GM12875 (cell line): ENCODE data around the gene SPEF2.

Experiments used
- H3K4me3 ChIP-seq: one replicate; pipeline ENCODE4 v1.5.1; 2011; ENCODE audit warnings: low read depth, low read length, control low read depth
- TF ChIP-seq, protein P1 (sequence below): IDR thresholded peaks from 2 replicates; pipeline ENCODE4 v1.5.1; 2011; ENCODE audit warnings: low read depth, mild to moderate bottlenecking, control low read depth, inconsistent platforms, low read length, moderate library complexity, borderline replicate concordance; ENCODE audit not compliant: insufficient read depth

Gene SPEF2

DNA sequence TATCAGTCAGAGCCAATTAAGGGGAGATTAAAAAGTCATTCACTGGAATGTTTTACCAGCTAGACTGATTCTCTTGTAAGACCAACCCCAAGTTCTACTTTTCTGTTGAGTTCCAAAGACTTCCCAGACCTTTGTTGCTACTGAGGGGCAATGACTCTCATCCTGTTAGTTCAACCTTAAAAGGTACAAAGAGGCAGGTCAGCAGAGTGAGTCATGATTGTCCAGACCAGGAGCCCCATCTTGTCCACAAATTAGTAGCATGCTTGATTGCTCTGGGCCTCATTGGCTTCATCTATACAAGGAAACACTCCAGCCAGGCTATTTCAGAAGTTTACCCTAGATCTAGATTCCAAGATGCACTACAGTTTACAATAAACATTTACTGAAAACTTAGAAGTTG lies 159.1 kb downstream of the SPEF2 start:
- TF ChIP-seq, protein P1, sequence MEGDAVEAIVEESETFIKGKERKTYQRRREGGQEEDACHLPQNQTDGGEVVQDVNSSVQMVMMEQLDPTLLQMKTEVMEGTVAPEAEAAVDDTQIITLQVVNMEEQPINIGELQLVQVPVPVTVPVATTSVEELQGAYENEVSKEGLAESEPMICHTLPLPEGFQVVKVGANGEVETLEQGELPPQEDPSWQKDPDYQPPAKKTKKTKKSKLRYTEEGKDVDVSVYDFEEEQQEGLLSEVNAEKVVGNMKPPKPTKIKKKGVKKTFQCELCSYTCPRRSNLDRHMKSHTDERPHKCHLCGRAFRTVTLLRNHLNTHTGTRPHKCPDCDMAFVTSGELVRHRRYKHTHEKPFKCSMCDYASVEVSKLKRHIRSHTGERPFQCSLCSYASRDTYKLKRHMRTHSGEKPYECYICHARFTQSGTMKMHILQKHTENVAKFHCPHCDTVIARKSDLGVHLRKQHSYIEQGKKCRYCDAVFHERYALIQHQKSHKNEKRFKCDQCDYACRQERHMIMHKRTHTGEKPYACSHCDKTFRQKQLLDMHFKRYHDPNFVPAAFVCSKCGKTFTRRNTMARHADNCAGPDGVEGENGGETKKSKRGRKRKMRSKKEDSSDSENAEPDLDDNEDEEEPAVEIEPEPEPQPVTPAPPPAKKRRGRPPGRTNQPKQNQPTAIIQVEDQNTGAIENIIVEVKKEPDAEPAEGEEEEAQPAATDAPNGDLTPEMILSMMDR: no peak
- no peak overlapping the region for H3K4me3 ChIP-seq

DNA sequence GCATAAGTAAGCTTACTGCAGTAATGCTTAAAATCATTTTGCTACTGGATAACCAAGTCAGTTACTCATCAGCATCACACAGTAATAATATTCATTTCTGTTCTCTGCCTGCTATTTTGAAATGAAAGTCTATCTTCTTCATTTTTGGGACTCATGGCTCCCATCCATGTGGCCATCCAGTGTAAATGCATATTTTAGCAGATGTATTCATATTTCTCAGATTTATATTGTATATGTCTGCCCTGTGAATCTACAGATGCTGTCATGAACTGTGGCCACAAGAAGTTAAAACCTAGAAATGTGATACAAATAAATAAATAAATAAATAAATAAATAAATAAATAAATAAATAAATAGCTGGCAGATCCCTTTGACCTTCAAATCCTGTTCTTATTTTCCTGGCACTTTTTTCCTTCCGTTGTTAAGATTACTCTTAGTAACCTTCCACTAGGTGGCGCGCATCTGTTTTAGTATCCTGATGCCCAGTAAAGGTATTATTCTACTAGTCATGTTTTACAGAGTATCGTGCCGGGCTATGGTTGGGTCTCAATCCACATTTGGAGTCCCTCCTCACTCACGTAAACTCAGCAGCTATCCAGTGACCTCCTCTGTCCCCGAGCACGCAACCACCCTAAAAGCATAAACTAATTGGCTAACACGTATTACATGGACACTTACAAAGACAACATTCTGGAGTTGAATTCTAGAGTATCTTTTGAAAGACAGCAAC lies 159.9 kb downstream of the SPEF2 start:
- TF ChIP-seq, protein P1: peak; percentile 40; the same call in 1 of the 2 replicates
- no peak overlapping the region for H3K4me3 ChIP-seq

DNA sequence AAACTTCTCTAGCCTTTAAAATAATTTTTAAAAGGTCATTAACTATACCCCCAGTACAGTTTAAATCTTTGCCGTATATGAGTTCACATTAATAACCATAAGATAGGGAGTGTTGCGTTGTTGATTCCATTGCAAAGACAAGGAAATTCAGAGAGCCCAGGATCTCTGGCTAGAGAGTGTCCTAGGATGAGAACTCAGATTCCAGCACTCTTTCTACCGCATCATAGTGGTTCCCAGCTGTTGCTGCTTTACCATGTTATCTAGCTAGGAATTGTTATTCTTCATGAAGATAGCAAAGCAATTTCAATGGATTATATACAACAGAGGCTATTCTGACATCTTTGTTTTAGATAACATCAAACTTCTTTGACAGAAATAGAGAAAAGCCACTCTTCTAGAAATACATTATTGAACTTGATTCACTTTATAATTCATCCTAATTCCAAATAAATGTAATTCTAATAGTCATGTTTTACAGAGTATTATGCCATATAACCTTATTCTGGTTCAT lies 160.7 kb downstream of the SPEF2 start:
- TF ChIP-seq, protein P1: no peak
- H3K4me3 ChIP-seq: no peak overlapping the region

DNA sequence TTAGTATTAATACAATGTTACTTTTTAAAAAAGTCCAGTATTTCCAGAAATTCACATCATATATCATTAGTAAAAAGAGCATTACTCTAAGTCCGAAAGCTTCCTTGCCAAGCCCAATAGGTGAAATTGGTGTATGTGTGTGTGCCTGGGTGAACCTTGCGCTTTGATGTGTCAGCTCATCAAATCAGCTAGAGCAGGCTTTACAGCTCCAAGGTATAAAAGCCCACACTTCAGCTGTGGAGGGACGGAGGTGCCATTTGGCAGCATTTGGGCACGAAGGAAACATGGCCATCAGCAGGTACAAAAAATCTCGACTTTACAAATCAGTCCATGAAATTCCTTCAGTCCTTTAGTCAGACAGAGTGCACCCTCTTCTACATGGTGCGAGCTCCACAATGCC lies 162.6 kb downstream of the SPEF2 start:
- TF ChIP-seq, protein P1: no peak
- H3K4me3 ChIP-seq: no peak overlapping the region

DNA sequence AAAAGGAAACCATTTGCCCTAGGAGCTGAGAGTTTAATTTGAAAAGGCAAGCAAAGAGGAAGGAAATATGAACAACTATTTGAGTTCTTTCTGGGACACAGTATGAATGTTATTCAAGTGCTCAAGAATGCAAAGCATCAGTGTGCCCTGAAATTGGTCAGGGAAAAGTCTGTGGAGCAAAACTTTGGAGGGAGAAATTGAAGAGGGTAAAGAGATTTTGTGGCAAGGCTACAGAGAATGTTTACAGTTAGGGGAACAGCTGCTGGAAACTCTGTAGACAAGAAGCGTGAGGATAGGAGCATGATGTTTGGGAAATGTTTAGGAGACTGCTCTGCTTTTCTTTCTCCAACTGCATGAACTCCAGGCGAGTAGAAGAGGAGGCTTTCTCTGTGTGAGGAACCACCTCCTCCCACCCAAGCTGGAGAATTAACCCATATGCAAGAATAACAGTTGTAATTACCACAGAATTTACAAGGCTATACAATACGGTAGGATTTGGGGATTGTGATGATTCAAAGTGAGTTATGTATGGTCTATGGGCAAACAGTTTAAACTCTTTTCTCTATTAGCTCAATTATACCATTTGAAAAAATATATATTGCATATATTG lies 163.6 kb downstream of the SPEF2 start:
- no peak overlapping the region for H3K4me3 ChIP-seq

DNA sequence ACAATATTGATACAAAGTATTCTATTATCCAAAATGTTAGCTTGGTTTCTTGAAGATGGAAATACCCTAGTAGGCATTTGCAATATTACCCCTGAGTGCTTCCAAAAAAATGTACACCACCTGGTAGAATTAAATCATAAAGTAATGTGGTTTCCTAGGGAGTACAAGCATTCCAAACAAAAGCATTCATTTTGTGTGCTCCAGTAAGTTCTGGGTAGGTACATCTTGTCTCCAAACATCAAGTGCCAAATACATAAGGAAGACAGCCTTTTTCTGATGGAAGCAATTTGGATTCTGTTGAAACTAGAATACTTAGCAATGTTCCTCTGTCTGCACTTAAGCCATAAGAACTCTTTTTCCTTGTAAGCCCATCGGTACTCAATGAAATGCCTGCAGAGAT lies 165.9 kb downstream of the SPEF2 start:
- TF ChIP-seq, protein P1: no peak
- no peak overlapping the region for H3K4me3 ChIP-seq

More for the DNA sequence above, 163.6 kb downstream of the SPEF2 start:
- TF ChIP-seq, protein P1: no peak
